Endodermal cell (in vitro differentiated cells): Measurements from ENCODE around the gene DCAKD. TPM values are rescaled to one million over a fixed set of nuclear protein-coding genes. Genes with fewer than 3 reads are reported as not detected.

Experiments
- DNase-seq: peaks from one replicate; pipeline ENCODE4 v3.0.0-alpha.2; 2017
- H3K27ac ChIP-seq: 2 replicates; pipeline ENCODE4 v1.5.1; 2013; ENCODE audit warnings: mild to moderate bottlenecking, low read depth, low read length, moderate library complexity
- H3K27me3 ChIP-seq: 2 replicates; pipeline ENCODE4 v1.6.1; 2013; ENCODE audit warnings: mild to moderate bottlenecking, low read length, moderate library complexity; ENCODE audit not compliant: insufficient read depth, control insufficient read depth, poor library complexity, severe bottlenecking
- H3K36me3 ChIP-seq: 2 replicates; pipeline ENCODE4 v1.7.0; 2013; ENCODE audit warnings: mild to moderate bottlenecking, low read length, moderate library complexity; ENCODE audit not compliant: control insufficient read depth, insufficient read depth
- H3K4me1 ChIP-seq: one replicate; pipeline ENCODE4 v1.7.0; 2013; ENCODE audit warnings: low read length; ENCODE audit not compliant: control insufficient read depth, insufficient read depth
- H3K4me3 ChIP-seq: 2 replicates; pipeline ENCODE4 v1.5.1; 2013; ENCODE audit warnings: mild to moderate bottlenecking, low read length, moderate library complexity
- H3K9ac ChIP-seq: 2 replicates; pipeline ENCODE4 v1.6.1; 2013; ENCODE audit warnings: mild to moderate bottlenecking, low read length, moderate library complexity; ENCODE audit not compliant: poor library complexity, severe bottlenecking; ENCODE audit errors: extremely low read depth
- H3K9me3 ChIP-seq: 2 replicates; pipeline ENCODE4 v1.6.1; 2013; ENCODE audit warnings: mild to moderate bottlenecking, low read length, moderate library complexity; ENCODE audit not compliant: control insufficient read depth
- H3K27ac Mint-ChIP-seq: 2 replicates; pipeline ENCODE4 v1.8.0; 2020; ENCODE audit warnings: mixed read lengths
- H3K27me3 Mint-ChIP-seq: 2 replicates; pipeline ENCODE4 v1.8.0; 2021; ENCODE audit warnings: mild to moderate bottlenecking, mixed read lengths; ENCODE audit not compliant: insufficient read depth
- H3K36me3 Mint-ChIP-seq: 2 replicates; pipeline ENCODE4 v1.8.0; 2020; ENCODE audit warnings: low read depth, mixed read lengths
- H3K4me1 Mint-ChIP-seq: 2 replicates; pipeline ENCODE4 v1.8.0; 2020; ENCODE audit warnings: mixed read lengths
- H3K4me3 Mint-ChIP-seq: 2 replicates; pipeline ENCODE4 v1.8.0; 2020; ENCODE audit warnings: mild to moderate bottlenecking, moderate library complexity, mixed read lengths
- H3K9me3 Mint-ChIP-seq: 2 replicates; pipeline ENCODE4 v1.8.0; 2020; ENCODE audit warnings: mild to moderate bottlenecking, mixed read lengths
- WGBS, 2 experiments: methylation state at CpG; one replicate each; pipeline versions ENCODE4 v1.1.5 to v1.1.7; 2013; ENCODE audit warnings: missing lambda C conversion rate in 2 of 2, mixed read lengths in 1 of 2; ENCODE audit not compliant: insufficient coverage in 1 of 2, insufficient read length in 1 of 2; 5-methylcytosine and 5-hydroxymethylcytosine counted together
- total RNA-seq, 2 donors: library from RNA; stranded (reverse); fragmentation: NEBNext Ultra II Directional in 1 of 2; extraction: Animal tissue kit (Norgen Biotek cat#: 25700) in 1 of 2; gene quantifications; 2 replicates in 1 of 2; 3 replicates in 1 of 2; pipeline ENCODE4 v1.2.1, GENCODE V29; 2021
- TF ChIP-seq, protein P1 (sequence below): fragments of 200-600 bp; sonication (generic); conservative IDR thresholded peaks from 2 replicates; pipeline ENCODE4 v1.5.0; 2021; ENCODE audit warnings: antibody characterized with exemption, mild to moderate bottlenecking

Gene DCAKD
- total RNA-seq, 2 donors from 2014 or later: 54.5 to 69.4 TPM

DNA sequence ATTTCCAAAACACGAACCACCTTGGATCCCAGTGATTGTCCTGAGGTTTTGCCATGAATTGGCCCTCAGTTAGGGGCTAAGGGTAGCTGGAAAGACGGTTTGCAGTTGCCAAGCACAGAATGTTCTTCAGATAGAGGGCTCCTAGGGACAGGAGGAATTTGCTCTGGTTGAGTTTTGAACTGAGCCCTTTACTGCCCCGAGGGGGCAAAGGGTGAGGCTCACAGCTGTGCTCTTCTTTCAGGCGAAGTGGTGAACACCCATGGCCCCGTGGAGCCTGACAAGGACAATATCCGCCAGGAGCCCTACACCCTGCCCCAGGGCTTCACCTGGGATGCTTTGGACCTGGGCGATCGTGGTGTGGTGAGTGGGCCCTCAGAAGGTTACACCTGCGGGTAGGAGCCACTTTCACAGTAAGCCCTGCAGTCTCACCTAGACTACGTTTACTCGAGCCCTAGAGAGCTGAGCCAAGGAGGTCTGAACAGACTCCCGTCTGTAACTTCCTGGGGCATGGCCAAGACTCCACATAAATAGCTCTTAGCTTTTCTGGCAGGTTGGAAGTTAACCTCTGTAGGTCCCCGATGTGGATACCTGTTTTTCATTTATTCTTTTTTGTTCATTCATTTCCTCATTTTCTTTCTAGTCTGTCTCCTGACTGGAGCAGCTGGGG lies 42.1 kb upstream of the DCAKD start:
- no peak overlapping the region for H3K27ac ChIP-seq
- H3K36me3 Mint-ChIP-seq: peaks cover 73% of the 10 kb centered on the region
- H3K36me3 ChIP-seq: peaks cover 75% of the 10 kb centered on the region

DNA sequence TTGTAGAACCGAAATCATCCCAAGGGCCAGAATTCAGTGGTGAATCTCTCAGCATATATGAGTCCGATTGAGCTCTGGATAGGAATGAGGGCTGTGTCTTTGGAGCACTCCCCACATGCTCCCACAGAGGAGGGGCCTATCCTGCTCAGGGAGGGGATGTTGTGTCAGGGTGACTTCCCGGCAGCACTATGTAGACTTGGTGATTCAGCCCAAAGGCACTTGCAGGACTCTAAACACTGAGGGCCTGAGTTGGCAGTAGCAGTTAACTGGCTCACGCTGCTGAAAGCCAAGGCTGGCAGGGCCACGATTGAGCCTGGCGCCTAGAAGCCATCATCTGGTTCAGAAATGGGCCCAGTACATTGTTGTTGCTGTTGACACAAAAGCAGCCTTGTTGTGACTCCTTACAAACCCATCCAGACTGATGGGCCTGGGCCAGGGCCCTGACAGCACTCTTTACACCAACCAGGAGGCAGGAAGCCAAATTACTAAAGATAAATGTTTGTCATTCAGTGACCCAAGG lies 41.5 kb upstream of the DCAKD start:
- Mint-ChIP-seq H3K27ac (no peak overlapping the region), H3K36me3 (peaks cover 72% of the 10 kb centered on the region), H3K9me3 (no peaks in the 10 kb centered on the region), H3K27me3 (no peaks in the 10 kb centered on the region), H3K4me1 (peaks cover 7% of the 10 kb centered on the region), H3K4me3 (no peak overlapping the region)
- Histone ChIP-seq H3K9me3 (no peaks in the 10 kb centered on the region), H3K4me3 (no peak overlapping the region), H3K27ac (no peak overlapping the region), H3K27me3 (no peaks in the 10 kb centered on the region), H3K9ac (no peak overlapping the region), H3K36me3 (peaks cover 75% of the 10 kb centered on the region), H3K4me1 (no peaks in the 10 kb centered on the region)
- WGBS, 2 experiments: 92 to 96% methylated on average over 4 to 6 of the region's 6 CpGs
- DNase-seq: no peak
- TF ChIP-seq, protein P1, sequence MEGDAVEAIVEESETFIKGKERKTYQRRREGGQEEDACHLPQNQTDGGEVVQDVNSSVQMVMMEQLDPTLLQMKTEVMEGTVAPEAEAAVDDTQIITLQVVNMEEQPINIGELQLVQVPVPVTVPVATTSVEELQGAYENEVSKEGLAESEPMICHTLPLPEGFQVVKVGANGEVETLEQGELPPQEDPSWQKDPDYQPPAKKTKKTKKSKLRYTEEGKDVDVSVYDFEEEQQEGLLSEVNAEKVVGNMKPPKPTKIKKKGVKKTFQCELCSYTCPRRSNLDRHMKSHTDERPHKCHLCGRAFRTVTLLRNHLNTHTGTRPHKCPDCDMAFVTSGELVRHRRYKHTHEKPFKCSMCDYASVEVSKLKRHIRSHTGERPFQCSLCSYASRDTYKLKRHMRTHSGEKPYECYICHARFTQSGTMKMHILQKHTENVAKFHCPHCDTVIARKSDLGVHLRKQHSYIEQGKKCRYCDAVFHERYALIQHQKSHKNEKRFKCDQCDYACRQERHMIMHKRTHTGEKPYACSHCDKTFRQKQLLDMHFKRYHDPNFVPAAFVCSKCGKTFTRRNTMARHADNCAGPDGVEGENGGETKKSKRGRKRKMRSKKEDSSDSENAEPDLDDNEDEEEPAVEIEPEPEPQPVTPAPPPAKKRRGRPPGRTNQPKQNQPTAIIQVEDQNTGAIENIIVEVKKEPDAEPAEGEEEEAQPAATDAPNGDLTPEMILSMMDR: no peak

More for the DNA sequence above, 42.1 kb upstream of the DCAKD start:
- no peaks in the 10 kb centered on the region for H3K27me3 ChIP-seq
- H3K4me1 Mint-ChIP-seq: peaks cover 7% of the 10 kb centered on the region
- H3K4me1 ChIP-seq: no peaks in the 10 kb centered on the region
- 90 to 96% methylated on average over 11 to 13 of the region's 13 CpGs for WGBS, 2 experiments
- H3K9ac ChIP-seq: no peak overlapping the region
- TF ChIP-seq, protein P1: no peak
- no peak overlapping the region for H3K4me3 ChIP-seq
- no peaks in the 10 kb centered on the region for H3K9me3 ChIP-seq
- no peak for DNase-seq
- H3K27me3 Mint-ChIP-seq: no peaks in the 10 kb centered on the region
- H3K4me3 Mint-ChIP-seq: no peak overlapping the region
- no peaks in the 10 kb centered on the region for H3K9me3 Mint-ChIP-seq
- no peak overlapping the region for H3K27ac Mint-ChIP-seq

DNA sequence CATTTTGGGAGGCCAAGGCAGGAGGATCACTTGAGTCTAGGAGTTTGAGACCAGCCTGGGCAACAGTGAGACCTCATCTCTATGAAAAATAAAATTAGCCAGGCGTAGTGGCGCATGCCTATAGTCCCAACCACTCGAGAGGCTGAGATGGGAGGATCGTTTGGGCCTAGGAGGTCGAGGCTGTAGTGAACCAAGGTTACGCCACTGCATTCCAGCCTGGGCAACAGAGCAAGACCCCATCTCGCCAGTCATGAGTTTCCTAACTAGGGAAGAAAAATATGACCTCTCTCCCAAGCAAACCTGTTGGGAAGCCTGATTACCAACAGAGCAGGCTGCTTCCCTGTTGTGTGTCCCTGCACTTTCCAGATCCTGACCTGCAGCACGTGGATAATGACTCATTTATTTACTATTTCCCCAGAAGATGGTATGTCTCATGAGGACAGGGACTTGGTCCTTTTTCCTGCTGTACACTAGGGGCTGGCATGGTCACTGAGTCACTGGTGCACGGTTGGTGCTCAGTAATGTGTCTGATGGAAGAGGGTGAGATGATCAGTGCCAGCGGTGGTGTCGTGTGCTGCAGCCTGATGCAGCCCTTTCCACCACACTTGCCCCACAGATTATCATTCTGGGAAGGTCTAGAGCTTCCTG lies 40.5 kb upstream of the DCAKD start:
- Histone ChIP-seq H3K27me3 (no peaks in the 10 kb centered on the region), H3K4me3 (no peak overlapping the region), H3K36me3 (peaks cover 75% of the 10 kb centered on the region), H3K27ac (no peak overlapping the region), H3K4me1 (no peaks in the 10 kb centered on the region), H3K9ac (no peak overlapping the region), H3K9me3 (no peaks in the 10 kb centered on the region)
- Mint-ChIP-seq H3K27ac (peak overlapping the region; percentile 8), H3K4me3 (no peak overlapping the region), H3K4me1 (peaks cover 7% of the 10 kb centered on the region), H3K27me3 (no peaks in the 10 kb centered on the region), H3K9me3 (no peaks in the 10 kb centered on the region), H3K36me3 (peaks cover 73% of the 10 kb centered on the region)
- no peak for DNase-seq
- WGBS, 2 experiments: 91 to 97% methylated on average over 11 of the region's 11 CpGs
- TF ChIP-seq, protein P1: no peak
